ENCODE data around the gene SH2D3C. TPM values are rescaled to one million over a fixed set of nuclear protein-coding genes. Genes with fewer than 3 reads are reported as not detected.

The SH2D3C gene
- total RNA-seq, 2 experiments from 2014 or later = 17.4 to 18.3 TPM

DNA sequence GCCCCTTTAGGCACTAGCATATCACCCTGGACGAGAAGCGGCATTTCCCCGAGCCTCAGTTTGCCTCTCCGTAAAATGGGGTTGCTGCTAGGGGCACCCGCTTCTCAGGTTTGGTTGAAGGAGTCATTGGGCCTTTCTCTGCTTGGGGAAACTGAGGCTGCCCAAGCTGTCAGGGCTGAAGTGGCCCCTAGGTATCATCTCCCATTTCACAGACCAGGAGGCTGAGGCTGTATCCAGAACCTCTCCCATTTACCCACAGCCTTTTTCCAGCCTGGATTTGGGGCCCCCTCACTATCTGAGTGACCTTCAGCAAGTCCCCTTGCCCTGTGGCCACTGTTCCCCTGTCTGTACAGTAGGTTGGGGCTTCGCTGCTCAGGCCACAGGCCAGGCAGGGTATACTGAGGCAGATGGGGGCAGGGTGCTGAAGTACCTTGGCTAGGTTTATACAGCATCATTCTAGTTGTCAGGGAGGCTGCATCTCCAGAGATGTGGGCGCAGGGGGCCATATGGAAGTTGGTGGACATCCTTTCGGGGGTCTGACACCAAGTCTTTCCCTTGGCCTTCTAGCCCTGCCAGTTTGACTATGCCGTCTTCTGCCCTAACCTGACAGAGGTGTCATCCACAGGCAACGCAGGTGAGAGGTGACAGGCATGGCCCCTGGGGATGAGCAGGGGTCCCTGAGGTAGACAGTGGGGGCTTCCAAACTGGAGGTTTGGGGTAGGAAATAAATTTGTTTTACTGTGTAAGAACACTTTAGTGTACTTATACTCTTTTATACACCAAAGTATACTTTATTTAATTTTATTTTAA lies 32.1 kb upstream of the SH2D3C start:
- POLR2A ChIA-PET = no interaction called here

DNA sequence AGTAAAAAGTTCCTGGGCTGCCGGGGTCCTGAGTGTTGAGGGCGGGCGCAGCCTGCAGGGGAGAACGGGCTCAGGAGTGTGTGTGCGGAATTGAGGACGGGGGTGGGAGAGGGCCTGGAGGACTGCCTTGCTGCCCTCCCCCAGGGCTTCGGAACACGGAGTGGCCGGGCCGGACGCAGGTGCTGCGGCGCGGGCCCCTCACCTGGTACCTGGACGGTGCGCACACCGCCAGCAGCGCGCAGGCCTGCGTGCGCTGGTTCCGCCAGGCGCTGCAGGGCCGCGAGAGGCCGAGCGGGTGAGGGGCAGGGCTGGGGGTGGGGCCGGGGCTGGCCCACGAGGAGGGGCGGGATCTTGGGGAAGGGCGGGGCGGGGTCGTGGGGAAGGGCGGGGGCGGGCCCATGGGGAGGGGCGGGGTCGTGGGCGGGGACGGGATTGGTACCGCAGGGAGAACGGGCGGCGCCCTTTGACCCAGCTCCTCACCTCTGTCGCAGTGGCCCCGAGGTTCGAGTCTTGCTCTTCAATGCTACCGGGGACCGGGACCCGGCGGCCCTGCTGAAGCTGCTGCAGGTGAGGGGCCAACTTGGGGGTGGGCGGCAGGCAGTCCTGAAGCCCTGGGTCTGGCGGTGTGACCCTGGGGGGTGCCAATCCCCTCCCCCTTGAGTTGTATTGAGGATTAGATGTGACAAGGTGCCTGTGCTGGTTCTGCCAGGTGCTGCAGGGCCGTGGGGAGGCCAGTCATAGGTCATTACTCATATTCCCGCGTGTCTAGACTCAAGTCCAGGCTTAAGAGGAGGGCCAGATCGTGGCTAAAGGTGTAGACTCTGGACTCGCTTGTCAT lies 31.3 kb upstream of the SH2D3C start:
- ChIA-PET CTCF (interaction anchor here (1.0 kb wide), 1 partner anchor 306 kb away, joined by 3 read pairs; no protein-coding TSS in a partner anchor), POLR2A (interaction anchor here (0.6 to 1.1 kb wide), 2 partner anchors 9 to 46 kb away, joined by 3 to 4 read pairs; no protein-coding TSS in a partner anchor)

More for the DNA sequence above, 32.1 kb upstream of the SH2D3C start:
- CTCF ChIA-PET = no interaction called here

DNA sequence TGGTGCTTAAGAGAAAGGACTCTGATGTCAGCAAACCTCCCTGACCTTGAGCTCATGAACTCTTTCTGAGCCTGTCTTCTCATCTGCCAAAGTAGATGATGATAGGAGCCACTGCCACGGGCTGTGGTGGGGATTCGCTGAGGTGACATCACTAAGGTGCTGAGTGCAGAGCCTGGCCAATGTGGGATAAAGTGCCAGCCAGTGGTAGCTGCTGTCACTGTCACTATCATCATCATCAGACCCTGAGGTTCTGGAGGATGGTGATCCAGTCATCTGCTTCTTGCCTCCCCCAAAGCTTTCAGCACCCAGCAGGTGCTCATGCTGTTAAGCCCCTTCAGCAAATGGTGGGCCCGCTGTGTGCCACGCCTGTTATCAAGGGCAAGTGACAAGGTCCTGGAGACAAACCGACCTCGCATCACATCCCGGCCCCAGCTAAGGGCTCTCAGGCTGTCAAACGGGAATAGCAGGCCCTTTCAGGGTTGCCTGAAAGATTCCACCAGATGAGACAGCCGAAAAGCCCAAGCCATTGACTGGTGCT lies 30.6 kb upstream of the SH2D3C start:
- POLR2A ChIA-PET = interaction anchor here (0.6 to 1.1 kb wide), 3 partner anchors 9 to 72 kb away, joined by 3 to 7 read pairs (median 4); no protein-coding TSS in a partner anchor
- CTCF ChIA-PET = interaction anchor here (0.6 to 1.0 kb wide), 2 partner anchors 26 to 305 kb away, joined by 3 read pairs; no protein-coding TSS in a partner anchor

DNA sequence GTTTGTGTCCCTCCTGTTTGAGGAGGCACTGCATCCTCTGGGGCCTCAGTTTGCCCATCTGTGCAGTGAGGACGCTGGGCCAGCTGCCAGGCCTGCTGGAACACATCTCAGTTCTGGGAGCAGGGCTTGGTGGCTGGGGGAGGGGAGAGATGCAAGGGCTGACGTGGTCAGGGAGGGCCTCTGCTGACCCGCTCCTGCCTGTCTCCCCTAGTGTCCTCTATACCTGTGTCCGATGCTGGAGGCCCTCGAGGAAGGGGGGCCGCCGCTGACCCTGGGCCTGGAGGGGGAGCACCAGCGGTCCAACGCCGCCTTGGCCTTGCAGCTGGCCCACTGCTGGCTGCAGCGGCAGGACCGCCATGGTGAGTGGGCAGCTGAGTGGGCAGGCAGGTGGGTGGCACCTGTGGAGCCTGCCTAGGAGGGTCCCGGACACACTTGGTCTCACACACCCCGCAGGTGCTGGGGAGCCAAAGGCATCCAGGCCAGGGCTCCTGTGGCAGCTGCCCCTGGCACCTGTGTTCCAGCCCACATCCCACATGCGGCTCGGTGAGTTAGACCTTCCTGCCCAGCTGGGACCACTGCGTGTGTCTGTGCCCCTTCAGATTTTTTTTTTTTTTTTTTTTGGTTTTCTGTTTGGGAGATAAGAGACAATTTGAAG lies 30.0 kb upstream of the SH2D3C start:
- POLR2A ChIA-PET = interaction anchor here (0.6 to 1.1 kb wide), 3 partner anchors 10 to 73 kb away, joined by 3 to 7 read pairs (median 4); no protein-coding TSS in a partner anchor
- CTCF ChIA-PET = interaction anchor here (0.6 to 1.0 kb wide), 2 partner anchors 25 to 304 kb away, joined by 3 read pairs; no protein-coding TSS in a partner anchor

DNA sequence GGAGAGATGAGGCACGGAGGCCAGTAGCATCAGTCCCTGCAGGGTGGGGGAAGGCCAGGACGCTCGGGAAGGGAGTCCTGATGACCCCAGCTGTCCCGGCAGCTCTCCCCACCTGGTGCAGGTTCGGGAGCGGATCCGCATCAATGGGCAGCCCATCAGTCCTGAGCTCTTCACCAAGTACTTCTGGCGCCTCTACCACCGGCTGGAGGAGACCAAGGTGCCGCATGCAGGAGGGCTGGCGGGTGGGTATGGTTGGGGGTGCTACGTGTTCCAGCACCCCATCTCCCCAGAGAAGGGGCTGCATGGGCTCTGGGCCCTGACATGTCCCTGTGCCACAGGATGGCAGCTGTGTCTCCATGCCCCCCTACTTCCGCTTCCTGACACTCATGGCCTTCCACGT lies 28.4 kb upstream of the SH2D3C start:
- CTCF ChIA-PET = interaction anchor here (1.2 kb wide), 1 partner anchor 11 kb away, joined by 3 read pairs; no protein-coding TSS in a partner anchor
- POLR2A ChIA-PET = no interaction called here

DNA sequence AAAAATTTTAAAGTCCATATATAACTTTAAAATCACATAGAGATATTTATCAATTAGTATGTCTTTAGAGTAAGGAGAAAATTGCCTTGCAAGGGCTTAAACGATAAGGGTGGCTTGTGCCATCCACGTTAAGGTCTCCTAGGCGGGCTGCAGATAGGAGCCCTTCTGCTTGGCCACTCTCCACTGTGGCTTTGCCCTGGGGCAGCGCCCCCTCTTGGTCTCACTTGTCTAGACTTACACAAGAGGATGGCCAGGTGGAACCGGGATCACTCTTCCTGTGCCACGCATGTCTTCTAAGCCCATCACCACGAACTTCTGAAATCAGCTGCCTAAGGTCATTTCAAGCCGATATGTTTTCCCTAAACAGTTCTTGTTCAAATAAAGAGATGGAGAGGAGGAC lies 27.2 kb upstream of the SH2D3C start:
- ChIA-PET CTCF (interaction anchor here (1.3 kb wide), 1 partner anchor 18 kb away, joined by 3 read pairs; no protein-coding TSS in a partner anchor), POLR2A (interaction anchor here (0.6 to 1.0 kb wide), 2 partner anchors 13 to 47 kb away, joined by 4 to 5 read pairs; no protein-coding TSS in a partner anchor)

DNA sequence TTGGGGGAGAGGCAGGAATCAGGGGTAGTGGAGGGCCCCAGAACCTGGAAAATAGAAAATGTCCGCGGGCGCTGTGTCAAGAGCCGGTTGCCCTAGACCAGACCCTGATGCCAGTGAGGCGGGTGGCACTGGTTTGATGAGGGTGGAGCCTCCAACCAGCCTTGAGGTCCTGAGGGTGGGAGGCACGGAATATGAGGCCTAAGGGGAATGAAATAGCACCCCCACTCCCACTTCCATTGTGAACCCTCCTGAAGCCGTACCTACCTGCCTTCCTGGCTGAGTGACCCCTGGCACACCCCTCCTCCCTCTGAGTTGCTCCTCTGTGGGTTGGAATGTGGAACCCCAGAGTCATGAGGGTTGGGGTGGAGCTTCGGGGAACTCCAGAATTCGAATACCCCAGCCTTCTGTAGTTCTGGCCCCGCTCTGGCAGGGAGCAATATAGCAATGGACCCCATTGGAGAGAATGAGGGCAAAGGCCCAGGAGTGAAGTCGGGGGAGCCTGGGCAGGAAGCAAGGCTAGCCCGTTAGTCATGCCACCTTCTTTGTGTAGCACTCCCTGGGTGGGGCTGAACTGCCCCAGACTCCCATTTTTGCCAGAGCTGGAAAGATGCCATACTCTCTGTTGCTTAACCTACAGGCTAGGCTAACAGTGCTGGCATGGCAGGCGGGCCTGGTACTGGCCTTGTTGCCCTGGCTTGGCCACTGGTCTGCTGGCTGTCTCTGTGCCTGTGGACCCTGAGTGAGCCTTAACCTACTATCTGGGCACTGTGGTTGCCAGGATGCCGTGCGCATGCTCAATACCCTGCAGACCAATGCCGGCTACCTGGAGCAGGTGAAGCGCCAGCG lies 25.3 kb upstream of the SH2D3C start:
- CTCF ChIA-PET = interaction anchor here (0.6 to 1.9 kb wide), 3 partner anchors 10 to 364 kb away, joined by 3 to 8 read pairs (median 3); no protein-coding TSS in a partner anchor
- POLR2A ChIA-PET = interaction anchor here (0.6 to 1.7 kb wide), 4 partner anchors 18 to 248 kb away, joined by 3 to 4 read pairs (median 4); partner anchors contain the start of genes CDK9 and SH2D3C

DNA sequence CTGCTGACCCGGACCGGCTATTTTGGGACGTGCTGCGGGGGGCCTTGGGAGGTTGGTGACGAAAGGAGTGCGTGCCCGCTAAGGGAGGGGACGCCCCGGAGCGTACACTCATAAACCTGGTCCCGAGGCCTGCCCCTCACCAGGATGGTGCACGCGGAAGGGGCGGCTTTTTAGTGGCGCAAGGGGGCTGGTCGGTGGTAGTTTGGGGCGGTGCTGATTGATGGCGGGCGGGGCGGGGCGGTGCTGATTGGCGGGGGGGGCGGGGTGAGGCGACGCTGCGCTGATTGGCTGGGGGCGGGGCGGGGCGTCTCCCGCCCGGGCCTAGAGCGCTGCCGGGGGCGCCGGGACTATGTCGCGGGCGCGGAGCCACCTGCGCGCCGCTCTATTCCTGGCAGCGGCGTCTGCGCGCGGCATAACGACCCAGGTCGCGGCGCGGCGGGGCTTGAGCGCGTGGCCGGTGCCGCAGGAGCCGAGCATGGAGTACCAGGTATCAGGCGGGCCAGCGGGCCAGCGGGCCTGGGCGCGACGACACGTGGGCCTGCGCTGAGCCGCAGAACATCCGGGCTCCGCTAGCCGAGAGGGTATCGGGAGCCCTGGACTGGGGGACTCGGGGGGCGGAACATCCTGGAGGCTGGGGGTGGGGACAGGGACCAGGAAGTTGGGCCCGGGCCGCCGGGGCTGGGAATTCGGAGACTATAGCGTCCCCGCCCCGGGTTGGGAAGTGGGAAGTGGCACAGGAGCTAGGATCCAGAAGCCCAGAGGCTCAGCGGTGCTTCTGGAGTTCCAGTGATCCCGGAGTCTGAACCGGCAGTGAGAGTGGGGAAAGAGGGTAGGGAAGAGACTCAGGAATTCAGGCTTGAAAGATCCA lies 24.3 kb upstream of the SH2D3C start, which contains the start of gene FPGS:
TSS of gene FPGS (plus strand) at position 307 of the 868 bp plus-strand sequence. CDS start at position 350, 43 bp downstream.
- POLR2A ChIA-PET = interaction anchor here (0.6 to 2.2 kb wide), 6 partner anchors 9 to 247 kb away, joined by 3 to 22 read pairs (median 4); partner anchors contain the start of gene SH2D3C

DNA sequence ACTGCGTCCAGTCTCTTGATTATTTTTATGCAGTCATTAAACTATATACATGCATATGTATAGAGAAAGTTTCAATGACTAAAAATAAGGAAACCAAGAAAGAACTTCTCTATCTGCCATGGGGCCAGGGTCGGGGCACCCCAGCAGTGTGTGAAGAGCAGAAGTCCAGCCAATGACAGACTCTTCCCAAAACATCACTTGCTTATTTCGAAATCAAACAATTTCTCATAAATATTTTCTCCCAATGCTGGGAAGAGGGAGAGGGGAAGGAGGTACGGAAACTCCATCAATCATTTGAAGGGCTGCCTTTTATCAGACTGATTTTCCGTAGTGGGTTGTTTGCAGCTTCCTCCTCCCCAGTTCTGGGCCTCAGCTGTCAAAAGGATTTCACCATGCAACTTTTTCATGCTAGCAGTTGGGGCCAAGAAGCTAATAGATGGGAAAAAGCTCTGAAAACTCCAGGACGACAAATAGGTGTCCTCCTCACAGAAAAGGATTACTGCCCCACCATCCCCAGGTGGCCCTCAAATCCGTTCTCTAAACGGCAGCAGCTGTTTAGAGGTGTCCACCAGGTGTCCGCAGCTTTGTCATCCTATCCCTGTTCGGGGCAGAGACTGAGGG lies 23.6 kb upstream of the SH2D3C start:
- CTCF ChIA-PET = interaction anchor here (0.7 to 1.5 kb wide), 2 partner anchors 15 to 68 kb away, joined by 3 to 4 read pairs; no protein-coding TSS in a partner anchor
- POLR2A ChIA-PET = interaction anchor here (0.5 to 2.2 kb wide), 9 partner anchors 9 to 102 kb away, joined by 3 to 22 read pairs (median 3); partner anchors contain the start of gene SH2D3C

More for the DNA sequence above, 24.3 kb upstream of the SH2D3C start, which contains the start of gene FPGS:
- CTCF ChIA-PET = interaction anchor here (0.7 to 1.9 kb wide), 3 partner anchors 11 to 67 kb away, joined by 3 to 8 read pairs (median 3); no protein-coding TSS in a partner anchor

DNA sequence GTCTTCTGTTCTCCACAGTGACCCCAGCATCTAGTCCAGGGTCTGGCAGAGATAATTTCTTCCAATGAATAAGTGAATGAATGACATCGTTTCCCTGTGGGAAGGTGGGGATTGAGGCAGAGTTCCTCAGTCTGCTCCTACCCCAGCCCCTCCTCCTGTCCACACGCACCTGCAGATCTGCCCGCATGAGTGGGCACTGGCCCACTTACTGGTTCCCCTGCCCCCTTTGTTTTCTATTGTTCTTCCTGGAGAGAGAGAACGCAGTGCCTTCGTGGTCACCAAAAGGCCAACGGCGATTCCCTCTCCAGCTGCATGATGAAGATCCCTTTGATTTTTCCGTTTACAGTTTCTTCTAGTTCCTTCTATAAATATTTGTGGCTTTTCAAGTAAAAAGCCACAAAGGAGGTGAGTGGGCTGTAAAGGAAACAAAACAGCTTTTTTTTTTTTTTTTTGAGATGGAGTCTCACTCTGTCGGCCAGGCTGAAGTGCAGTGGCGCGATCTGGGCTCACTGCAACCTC lies 18.4 kb upstream of the SH2D3C start:
- ChIA-PET CTCF (interaction anchor here (0.7 to 1.3 kb wide), 2 partner anchors 73 to 98 kb away, joined by 3 to 4 read pairs; no protein-coding TSS in a partner anchor), POLR2A (interaction anchor here (0.6 to 1.1 kb wide), 4 partner anchors 11 to 708 kb away, joined by 3 to 5 read pairs (median 4); partner anchors contain the start of gene CDK9)

- ChIA-PET CTCF (interaction anchor here (1.3 kb wide), 1 partner anchor 73 kb away, joined by 4 read pairs; no protein-coding TSS in a partner anchor), POLR2A (interaction anchor here (0.6 to 1.1 kb wide), 4 partner anchors 11 to 709 kb away, joined by 3 to 5 read pairs (median 4); partner anchors contain the start of gene CDK9)
Observed at GRCh38 chr9:127796225-127796813, 17.9 kb upstream of the SH2D3C start.

GRCh38 chr9:127794001-127794791 lies 15.7 kb upstream of the SH2D3C start:
- CTCF ChIA-PET = interaction anchor here (1.2 kb wide), 2 partner anchors 8 to 76 kb away, joined by 3 to 4 read pairs; partner anchors contain the start of gene CDK9
- POLR2A ChIA-PET = interaction anchor here (0.6 to 0.8 kb wide), 3 partner anchors 50 to 365 kb away, joined by 3 to 13 read pairs (median 3); no protein-coding TSS in a partner anchor

DNA sequence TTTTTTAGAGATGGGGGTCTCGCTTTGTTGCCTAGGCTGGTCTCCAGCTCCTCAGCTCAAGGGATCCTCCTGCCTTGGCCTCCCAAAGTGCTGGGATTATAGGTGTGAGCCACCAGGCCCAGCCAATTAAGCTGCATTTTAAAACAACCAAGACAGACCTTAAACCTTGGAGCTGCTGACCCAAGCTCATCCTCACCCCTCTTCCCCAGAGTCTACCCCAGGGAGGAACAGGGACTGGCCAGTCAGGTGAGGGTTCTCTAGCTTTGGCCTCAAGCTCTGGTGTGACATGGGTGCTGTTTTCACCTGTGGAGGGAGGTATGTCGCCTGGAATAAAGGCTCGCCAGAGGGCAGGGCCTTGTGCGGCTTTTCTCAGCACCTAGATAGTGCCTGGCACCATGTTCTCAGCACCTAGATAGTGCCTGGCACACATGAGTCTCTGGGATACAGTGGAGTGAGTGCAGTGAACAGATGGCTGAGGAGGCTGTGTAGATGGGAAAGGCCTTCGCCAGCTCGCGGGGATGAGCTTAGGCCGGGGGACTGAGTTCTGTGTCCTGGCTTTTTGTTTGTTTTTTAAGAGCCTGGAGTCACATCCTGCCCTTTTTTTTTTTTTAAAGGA lies 14.7 kb upstream of the SH2D3C start:
- POLR2A ChIA-PET = interaction anchor here (0.5 to 1.2 kb wide), 5 partner anchors 9 to 70 kb away, joined by 3 to 4 read pairs (median 3); partner anchors contain the start of gene FPGS

More for the DNA sequence above, 14.7 kb upstream of the SH2D3C start:
- CTCF ChIA-PET = interaction anchor here (1.1 kb wide), 1 partner anchor 77 kb away, joined by 3 read pairs; no protein-coding TSS in a partner anchor
